Measurements from ENCODE around the gene MYPOP.
"Not testable (repeated sequence)": the region's sequence is repeated elsewhere in the genome, so short reads cannot be mapped to it uniquely, and the experiment has no call there.

MYPOP gene

GRCh38 chr19:45901432-45901911 is 941 bp downstream of the MYPOP start:
- Mint-ChIP-seq H3K27me3 (no peaks in the 10 kb centered on the region), H3K27ac (ENCODE audit: low read depth) (peak overlapping the region; percentile 89), H3K36me3 (ENCODE audit: insufficient read depth) (peaks cover 18% of the 10 kb centered on the region), H3K4me1 (peaks cover 21% of the 10 kb centered on the region), H3K9me3 (no peaks in the 10 kb centered on the region), H3K4me3 (peak overlapping the region; percentile 92)
- DNase-seq (ENCODE audit: low spot score in 2 of 2) (no peak), ATAC-seq (replicated peaks; ENCODE audit: extremely low read depth, poor library complexity, severe bottlenecking) (no peak)

GRCh38 chr19:45900738-45901431 is 1.5 kb downstream of the MYPOP start:
- peaks cover 21% of the 10 kb centered on the region for H3K4me1 Mint-ChIP-seq
- no peak for DNase-seq (ENCODE audit: low spot score in 2 of 2)
- no peaks in the 10 kb centered on the region for H3K9me3 Mint-ChIP-seq
- ATAC-seq (replicated peaks; ENCODE audit: extremely low read depth, poor library complexity, severe bottlenecking) = no peak
- peaks cover 18% of the 10 kb centered on the region for H3K36me3 Mint-ChIP-seq (ENCODE audit: insufficient read depth)
- no peak overlapping the region for H3K27ac Mint-ChIP-seq (ENCODE audit: low read depth)
- no peaks in the 10 kb centered on the region for H3K27me3 Mint-ChIP-seq
- H3K4me3 Mint-ChIP-seq = peak overlapping the region; percentile 92

- DNase-seq (ENCODE audit: low spot score in 2 of 2) (no peak), ATAC-seq (replicated peaks; ENCODE audit: extremely low read depth, poor library complexity, severe bottlenecking) (no peak)
- no peaks in the 10 kb centered on the region for H3K27me3 Mint-ChIP-seq
- no peaks in the 10 kb centered on the region for H3K9me3 Mint-ChIP-seq
- peaks cover 21% of the 10 kb centered on the region for H3K36me3 Mint-ChIP-seq (ENCODE audit: insufficient read depth)
- peaks cover 21% of the 10 kb centered on the region for H3K4me1 Mint-ChIP-seq
- H3K27ac Mint-ChIP-seq (ENCODE audit: low read depth) = no peak overlapping the region
- peak overlapping the region; percentile 92 for H3K4me3 Mint-ChIP-seq
Observed at GRCh38 chr19:45899919-45900589, 2.4 kb downstream of the MYPOP start.

GRCh38 chr19:45899253-45899652 is 3.2 kb downstream of the MYPOP start:
- H3K36me3 Mint-ChIP-seq (ENCODE audit: insufficient read depth) = peaks cover 26% of the 10 kb centered on the region

GRCh38 chr19:45897261-45897812 is 5.1 kb downstream of the MYPOP start:
- DNase-seq (ENCODE audit: low spot score in 2 of 2) = no peak
- peaks cover 20% of the 10 kb centered on the region for H3K4me1 Mint-ChIP-seq
- no peak for ATAC-seq (replicated peaks; ENCODE audit: extremely low read depth, poor library complexity, severe bottlenecking)
- H3K27ac Mint-ChIP-seq (ENCODE audit: low read depth) = no peak overlapping the region
- peaks cover 19% of the 10 kb centered on the region for H3K36me3 Mint-ChIP-seq (ENCODE audit: insufficient read depth)
- no peaks in the 10 kb centered on the region for H3K27me3 Mint-ChIP-seq
- H3K9me3 Mint-ChIP-seq = no peaks in the 10 kb centered on the region
- H3K4me3 Mint-ChIP-seq = no peak overlapping the region

More at GRCh38 chr19:45899253-45899652, 3.2 kb downstream of the MYPOP start:
- H3K27ac Mint-ChIP-seq (ENCODE audit: low read depth) = no peak overlapping the region
- H3K27me3 Mint-ChIP-seq = no peaks in the 10 kb centered on the region
- DNase-seq (ENCODE audit: low spot score in 2 of 2) = no peak
- no peak overlapping the region for H3K4me3 Mint-ChIP-seq
- peaks cover 21% of the 10 kb centered on the region for H3K4me1 Mint-ChIP-seq
- no peaks in the 10 kb centered on the region for H3K9me3 Mint-ChIP-seq
- no peak for ATAC-seq (replicated peaks; ENCODE audit: extremely low read depth, poor library complexity, severe bottlenecking)

- DNase-seq (ENCODE audit: low spot score in 2 of 2); ATAC-seq (replicated peaks; ENCODE audit: extremely low read depth, poor library complexity, severe bottlenecking); H3K4me3 Mint-ChIP-seq; H3K9me3 Mint-ChIP-seq; H3K27me3 Mint-ChIP-seq; H3K27ac Mint-ChIP-seq (ENCODE audit: low read depth): not testable (repeated sequence)
- Mint-ChIP-seq H3K36me3 (ENCODE audit: insufficient read depth) (peaks cover 17% of the 10 kb centered on the region), H3K4me1 (peaks cover 12% of the 10 kb centered on the region)
Observed at GRCh38 chr19:45895983-45896599, 6.3 kb downstream of the MYPOP start.

- Mint-ChIP-seq H3K36me3 (ENCODE audit: insufficient read depth) (peaks cover 17% of the 10 kb centered on the region), H3K4me3 (no peak overlapping the region), H3K9me3 (no peaks in the 10 kb centered on the region), H3K4me1 (peaks cover 7% of the 10 kb centered on the region), H3K27ac (ENCODE audit: low read depth) (no peak overlapping the region), H3K27me3 (no peaks in the 10 kb centered on the region)
- no peak for DNase-seq (ENCODE audit: low spot score in 2 of 2)
- ATAC-seq (replicated peaks; ENCODE audit: extremely low read depth, poor library complexity, severe bottlenecking) = no peak
Observed at GRCh38 chr19:45895519-45895972, 6.9 kb downstream of the MYPOP start.

- H3K27ac Mint-ChIP-seq (ENCODE audit: low read depth) = no peak overlapping the region
- ATAC-seq (replicated peaks; ENCODE audit: extremely low read depth, poor library complexity, severe bottlenecking) (no peak), DNase-seq (ENCODE audit: low spot score in 2 of 2) (no peak)
- H3K4me1 Mint-ChIP-seq = peaks cover 11% of the 10 kb centered on the region
- no peaks in the 10 kb centered on the region for H3K9me3 Mint-ChIP-seq
- no peak overlapping the region for H3K4me3 Mint-ChIP-seq
- H3K36me3 Mint-ChIP-seq (ENCODE audit: insufficient read depth) = peaks cover 16% of the 10 kb centered on the region
- no peaks in the 10 kb centered on the region for H3K27me3 Mint-ChIP-seq
Observed at GRCh38 chr19:45890877-45891276, 11.5 kb downstream of the MYPOP start.

- Mint-ChIP-seq H3K36me3 (ENCODE audit: insufficient read depth) (peaks cover 9% of the 10 kb centered on the region), H3K4me1 (peaks cover 13% of the 10 kb centered on the region), H3K27me3 (no peaks in the 10 kb centered on the region), H3K27ac (ENCODE audit: low read depth) (no peak overlapping the region), H3K4me3 (no peak overlapping the region), H3K9me3 (no peaks in the 10 kb centered on the region)
- ATAC-seq (replicated peaks; ENCODE audit: extremely low read depth, poor library complexity, severe bottlenecking) = no peak
- no peak for DNase-seq (ENCODE audit: low spot score in 2 of 2)
Observed at GRCh38 chr19:45889210-45889885, 13.1 kb downstream of the MYPOP start.

- Mint-ChIP-seq H3K9me3 (no peaks in the 10 kb centered on the region), H3K27me3 (no peaks in the 10 kb centered on the region), H3K4me1 (peaks cover 24% of the 10 kb centered on the region), H3K4me3 (peak overlapping the region; percentile 96), H3K36me3 (ENCODE audit: insufficient read depth) (peaks cover 8% of the 10 kb centered on the region), H3K27ac (ENCODE audit: low read depth) (peak overlapping the region; percentile 96)
- no peak for ATAC-seq (replicated peaks; ENCODE audit: extremely low read depth, poor library complexity, severe bottlenecking)
- DNase-seq (ENCODE audit: low spot score in 2 of 2) = no peak
Observed at GRCh38 chr19:45887200-45887710, 15.2 kb downstream of the MYPOP start.

- peak overlapping the region; percentile 96 for H3K27ac Mint-ChIP-seq (ENCODE audit: low read depth)
- no peaks in the 10 kb centered on the region for H3K9me3 Mint-ChIP-seq
- H3K4me1 Mint-ChIP-seq = peaks cover 24% of the 10 kb centered on the region
- H3K36me3 Mint-ChIP-seq (ENCODE audit: insufficient read depth) = peaks cover 9% of the 10 kb centered on the region
- peak overlapping the region; percentile 96 for H3K4me3 Mint-ChIP-seq
- ATAC-seq (replicated peaks; ENCODE audit: extremely low read depth, poor library complexity, severe bottlenecking) (peak; percentile 77), DNase-seq (ENCODE audit: low spot score in 2 of 2) (peak; percentile 85 to 87)
- no peaks in the 10 kb centered on the region for H3K27me3 Mint-ChIP-seq
Observed at GRCh38 chr19:45886427-45887199, 15.8 kb downstream of the MYPOP start.
